Activated naive CD4-positive, alpha-beta T cell (primary cell): Measurements from ENCODE around the gene POLR2L.

Experiments
- DNase-seq, 4 experiments: peaks; one replicate each; lab custom pipeline; 2025; lab: John Stamatoyannopoulos, UW

The POLR2L gene

DNA sequence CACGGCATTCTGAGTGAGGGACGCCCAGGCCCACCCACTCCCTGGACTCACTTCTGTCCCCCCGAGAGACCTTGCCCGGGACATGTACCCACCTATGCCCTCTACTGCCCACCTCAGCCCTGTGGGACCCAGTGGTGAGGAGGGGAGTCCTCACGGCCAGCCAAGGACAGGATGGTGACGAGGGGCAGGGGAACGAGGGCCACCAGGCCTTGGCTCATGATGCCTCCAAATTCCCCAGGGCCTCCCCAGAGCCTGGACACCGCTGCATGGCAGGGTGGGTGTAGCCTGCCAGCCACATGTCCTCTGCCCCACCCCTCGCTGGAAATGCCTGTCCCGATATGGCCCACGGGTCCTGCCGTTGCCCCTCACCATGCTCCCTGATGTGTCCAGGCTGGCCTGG is 26.5 kb upstream of the POLR2L start:
- DNase-seq = no peak

DNA sequence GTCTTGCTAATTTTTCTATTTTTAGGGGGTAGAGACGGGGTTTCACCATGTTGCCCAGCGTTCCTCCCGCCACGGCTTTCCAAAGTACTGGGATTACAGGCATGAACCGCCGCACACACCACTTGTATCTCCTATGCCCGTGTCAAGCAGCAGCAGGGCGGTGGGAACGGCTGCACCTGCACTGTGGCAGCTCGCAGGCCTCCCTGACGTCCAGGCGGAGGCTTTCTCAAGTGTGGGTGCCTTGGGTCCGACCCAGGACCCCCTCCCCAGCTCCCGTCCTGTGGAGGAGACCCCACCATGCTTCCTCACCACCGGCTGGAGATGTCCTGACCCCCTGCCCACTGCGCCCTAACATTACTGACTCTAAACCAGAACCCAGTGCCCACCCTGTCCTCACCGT is 26.1 kb upstream of the POLR2L start:
- no peak for DNase-seq

DNA sequence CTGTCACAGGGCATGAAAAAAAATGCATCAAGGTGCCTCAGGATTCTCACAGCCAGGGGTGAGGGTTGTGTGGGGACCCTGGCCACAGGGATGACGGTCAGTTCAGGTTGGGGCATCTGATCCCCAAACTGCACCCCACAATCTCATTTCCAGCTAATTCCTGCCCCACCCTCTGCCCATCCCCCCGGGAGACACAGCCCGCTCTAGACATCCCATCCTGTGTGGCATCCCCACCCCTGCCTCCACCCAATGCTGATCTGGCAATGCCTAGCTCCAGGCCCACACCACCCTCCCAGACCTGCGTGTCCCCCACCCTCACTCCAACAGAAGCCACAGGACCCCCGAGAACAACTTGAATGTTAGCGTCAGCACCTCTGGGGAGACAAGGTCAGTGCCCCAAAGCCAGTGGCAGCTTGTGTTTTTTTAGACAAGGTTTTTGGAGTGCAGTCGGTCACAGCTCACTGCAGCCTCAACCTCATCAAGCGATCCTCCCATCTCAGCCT is 25.6 kb upstream of the POLR2L start:
- DNase-seq = no peak

DNA sequence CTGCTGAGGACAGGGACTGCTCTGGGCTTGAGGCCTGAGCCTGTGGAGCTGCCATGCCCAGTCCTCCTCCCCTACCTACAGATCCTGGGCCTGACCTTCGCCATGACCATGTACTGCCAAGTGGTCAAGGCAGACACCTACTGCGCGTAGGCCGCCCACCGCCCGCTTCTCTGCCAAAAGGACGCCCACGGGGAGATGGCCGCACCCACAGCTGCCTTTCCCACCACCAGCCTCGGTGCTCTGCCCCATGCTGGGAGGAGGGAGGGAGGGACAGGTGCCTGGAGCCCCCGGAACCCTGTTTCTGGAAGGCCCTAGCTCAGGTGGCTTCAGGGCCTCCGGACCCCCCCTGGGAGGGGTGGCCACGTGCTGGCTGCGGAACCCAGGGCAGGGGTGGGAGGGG is 24.2 kb upstream of the POLR2L start:
- no peak for DNase-seq

DNA sequence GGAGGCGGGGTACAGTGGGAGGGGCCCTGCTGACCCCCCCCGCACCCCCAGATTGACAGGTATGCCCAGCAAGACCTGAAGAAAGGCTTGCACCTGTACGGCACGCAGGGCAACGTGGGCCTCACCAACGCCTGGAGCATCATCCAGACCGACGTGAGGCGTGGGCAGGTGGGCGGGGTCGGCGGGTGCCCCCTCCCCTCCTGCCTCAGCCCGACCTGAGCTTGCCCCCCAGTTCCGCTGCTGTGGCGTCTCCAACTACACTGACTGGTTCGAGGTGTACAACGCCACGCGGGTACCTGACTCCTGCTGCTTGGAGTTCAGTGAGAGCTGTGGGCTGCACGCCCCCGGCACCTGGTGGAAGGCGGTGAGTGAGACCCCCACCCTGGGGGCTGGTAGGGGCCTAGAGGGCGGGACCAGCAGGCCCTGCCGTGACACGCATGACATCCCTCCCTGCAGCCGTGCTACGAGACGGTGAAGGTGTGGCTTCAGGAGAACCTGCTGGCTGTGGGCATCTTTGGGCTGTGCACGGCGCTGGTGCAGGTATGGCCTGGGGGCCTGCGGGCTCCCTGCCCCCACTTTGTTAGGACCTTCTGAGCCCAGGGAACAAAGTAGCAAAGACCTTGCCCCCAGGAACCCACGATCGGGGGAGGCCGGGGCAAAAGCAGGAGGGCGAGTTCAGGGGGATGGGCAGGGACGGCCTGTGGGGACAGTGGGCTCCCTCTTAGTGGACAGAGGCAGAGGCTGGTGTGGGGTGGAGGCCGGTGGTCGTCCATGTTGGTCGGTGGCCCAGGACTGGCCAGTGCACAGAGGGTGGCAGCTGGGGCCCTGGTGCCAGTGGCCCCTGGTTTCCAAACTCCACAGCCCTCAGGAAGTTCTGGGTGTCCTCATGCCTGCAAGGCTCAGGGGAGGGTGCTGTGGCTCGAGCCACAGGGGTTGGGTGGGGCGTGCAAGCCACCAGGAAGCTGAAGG is 23.4 kb upstream of the POLR2L start:
- DNase-seq = no peak

DNA sequence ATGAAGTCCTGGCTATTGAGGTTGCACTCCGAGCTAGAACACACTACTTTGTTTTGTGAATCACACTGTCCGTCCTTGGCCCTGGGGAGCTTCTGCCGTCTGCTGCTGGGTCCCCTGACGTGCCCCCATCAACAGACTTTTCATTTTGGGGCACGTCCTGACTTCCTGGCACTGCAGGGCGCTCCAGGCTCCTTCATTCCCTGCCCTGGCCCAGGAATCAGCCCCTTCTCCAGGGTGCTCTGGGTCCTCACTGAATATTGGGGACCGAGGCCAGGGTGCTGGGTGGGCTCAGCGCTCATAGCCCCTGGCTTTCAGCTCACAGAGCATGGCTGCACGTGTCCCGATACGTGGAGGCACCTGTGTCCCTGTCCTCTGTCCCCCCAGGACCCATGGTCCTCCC is 22.6 kb upstream of the POLR2L start:
- DNase-seq = no peak

DNA sequence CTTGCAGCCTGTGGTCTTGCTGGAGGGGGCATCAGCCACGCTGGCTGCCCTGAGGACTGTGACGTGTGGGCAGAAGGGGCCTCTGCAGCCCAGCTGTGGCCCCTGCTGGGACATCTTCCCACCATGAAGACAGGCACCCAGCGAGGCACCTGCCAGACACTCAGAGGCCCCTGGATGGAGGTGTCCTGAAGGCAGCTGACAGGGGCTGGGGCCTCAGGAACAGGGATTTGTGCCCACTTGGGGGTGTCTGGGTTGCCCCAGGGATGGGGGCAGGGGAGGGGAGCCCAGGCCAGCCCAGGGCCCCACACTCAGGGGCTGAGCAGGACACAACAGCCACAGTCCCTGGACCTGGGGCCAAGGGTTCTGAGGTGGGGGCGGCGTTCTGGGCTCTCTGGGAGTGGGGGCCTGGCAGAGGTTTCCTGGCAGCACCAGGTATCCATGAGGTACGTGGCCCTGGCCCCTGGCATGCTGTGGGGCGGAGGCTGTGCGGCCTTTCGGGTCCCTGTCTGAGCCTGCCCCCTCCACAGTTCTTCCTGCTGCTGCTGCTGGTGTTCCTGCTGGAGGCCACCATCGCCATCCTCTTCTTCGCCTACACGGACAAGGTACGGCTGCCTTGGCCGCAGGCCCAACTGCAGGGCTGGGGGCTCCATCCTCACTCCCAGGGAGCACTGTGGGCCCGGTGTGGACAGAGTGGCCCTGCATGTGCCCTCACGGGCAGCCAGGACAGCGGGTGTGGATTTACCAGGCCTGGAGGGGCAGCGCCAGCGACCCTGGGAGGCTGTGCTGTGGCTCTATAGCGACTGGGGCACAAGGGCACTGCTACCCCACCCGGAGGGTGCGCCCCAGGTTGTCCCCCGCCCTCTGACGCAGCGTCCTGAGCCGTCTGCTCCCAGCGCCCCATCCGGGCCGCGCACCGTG is 21.8 kb upstream of the POLR2L start:
- DNase-seq = no peak

DNA sequence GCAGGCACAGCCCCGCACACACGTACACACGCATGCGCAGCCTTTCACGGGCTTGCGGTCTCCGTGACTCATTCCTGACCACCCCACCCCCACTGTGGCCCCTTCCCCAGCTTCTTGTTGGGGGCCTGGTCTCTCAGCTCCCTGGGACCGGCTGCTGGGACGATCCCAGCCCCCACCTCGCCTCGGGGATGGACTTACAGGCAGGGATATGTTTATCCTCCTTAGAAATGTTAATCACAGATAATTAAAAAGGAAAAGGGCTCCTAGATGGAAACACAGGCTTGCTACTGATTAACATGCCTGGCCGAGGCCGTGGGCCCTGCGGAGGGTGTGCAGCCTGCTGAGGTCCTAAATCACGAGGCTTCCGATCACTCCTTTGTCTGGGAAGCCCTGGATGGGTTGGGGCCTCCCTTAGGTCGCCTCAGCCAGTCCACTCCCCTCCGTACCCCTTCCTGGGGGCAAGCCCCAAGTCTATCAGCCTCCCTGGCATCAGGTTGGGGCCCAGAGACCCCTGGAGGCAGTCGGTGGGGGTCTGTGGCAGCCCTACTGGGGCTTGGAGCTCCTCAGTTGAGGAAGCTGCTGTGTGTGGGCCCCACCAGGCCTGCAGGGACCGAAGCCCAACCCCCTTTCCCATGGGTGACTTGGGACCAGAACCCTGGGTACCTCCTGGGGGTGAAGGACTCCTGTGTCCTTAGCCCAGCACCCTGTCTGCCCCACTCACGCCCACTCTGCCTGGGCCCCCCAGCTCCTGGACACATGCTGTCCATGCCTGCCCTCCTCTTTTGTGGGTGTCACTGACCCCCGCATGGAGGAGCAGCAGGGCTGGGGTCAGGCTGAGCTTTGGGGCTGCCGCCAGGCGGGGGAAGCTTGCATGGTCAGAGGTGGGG is 20.9 kb upstream of the POLR2L start:
- no peak for DNase-seq

DNA sequence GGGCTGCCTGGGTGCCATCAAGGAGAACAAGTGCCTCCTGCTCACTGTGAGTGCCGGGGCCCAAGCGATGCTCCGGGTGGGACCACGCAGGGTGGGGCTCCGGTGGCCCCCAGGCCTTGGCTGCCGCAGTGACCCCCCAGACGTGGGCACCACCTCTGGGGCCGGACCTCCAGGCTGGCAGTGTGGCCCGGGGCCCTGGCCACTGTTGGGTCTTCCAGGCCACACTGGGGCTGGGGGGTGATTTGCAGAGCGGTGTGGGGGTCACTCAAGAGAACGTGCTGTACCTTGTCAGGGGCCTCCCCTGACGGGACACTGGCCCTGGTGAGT is 20.3 kb upstream of the POLR2L start:
- DNase-seq = no peak

DNA sequence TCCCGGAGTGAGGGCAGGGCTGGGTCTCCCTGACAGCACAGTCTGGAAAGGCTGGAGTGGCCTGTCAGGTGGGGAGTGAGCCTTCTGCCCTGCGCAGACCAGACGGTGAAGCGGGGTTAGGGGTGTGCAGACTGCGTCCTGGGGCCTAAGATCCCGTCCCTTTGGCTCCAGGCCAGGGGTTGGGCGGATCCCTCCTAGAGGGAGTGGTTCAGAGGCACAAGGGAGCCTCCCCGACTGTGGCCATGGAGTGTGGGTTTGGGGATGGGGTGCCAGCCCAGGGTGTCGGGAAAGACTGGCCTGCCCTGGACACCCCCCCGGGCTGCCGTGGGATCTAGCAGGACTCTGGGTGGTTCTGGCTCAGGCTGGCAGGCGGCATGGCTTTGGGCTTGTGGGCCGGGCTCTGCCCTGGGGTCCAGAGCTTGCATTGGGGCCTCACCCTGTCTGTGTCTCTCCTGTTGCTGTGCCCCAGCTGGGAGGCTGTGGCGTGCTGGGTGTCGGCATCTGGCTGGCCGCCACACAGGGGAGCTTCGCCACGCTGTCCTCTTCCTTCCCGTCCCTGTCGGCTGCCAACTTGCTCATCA is 19.8 kb upstream of the POLR2L start:
- no peak for DNase-seq

DNA sequence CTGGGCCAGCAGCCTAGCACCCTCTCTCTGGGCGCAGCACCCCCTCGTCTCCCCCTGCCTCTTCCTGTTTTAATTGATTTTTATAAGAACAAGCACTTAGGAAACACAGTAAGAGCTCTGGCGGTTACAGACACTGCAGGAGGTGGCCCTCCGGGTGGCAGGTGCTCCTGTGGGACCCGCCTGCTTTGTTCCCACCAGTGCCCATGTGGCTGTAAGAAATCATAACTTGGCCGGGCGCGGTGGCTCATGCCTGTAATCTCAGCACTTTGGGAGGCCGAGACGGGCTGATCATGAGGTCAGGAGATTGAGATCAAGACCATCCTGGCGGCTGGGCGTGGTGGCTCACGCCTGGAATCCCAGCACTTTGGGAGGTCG is 18.8 kb upstream of the POLR2L start:
- no peak for DNase-seq

DNA sequence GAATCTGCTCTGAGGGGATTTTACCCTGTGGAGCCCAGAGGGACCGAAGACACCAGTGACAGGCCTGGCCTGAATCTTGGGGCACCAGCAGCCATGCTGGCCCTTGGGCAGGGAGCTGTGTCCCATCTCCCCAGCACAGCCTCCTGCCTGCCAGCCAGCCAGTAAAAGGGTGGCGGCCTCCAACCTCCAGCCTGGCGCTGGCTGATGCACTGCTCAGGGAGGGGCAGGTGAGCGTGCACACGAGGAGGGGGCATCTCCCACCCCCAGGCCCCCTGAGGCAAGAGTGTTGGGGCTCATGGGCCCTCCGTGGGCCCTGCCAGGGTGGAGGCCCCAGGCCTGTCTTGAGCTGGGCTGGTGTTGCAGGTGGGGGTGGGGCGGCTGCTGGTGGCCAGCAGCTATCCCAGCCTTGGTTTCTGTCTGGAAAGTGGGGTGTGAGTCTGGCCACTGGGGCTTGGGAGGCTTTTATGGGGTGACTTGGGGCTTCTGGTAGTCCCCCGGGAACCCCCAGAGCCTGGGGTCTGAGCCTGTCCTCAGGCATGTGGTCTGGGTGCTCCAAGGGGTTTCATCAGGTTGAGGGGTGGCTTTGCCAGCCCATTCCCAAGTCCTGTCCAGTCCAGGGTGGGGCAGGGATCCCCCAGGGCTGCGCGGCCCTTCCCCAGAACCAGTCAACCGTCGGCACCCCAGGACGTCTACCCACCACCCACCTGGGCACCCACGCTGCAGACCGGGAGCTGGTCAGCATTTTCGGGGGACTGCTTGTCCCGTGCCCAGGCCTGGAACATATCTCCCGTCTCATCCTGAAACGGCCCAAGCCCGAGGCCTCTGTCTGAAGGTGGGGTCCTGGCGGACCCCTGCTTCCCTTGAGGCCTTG is 18.1 kb upstream of the POLR2L start:
- no peak for DNase-seq

DNA sequence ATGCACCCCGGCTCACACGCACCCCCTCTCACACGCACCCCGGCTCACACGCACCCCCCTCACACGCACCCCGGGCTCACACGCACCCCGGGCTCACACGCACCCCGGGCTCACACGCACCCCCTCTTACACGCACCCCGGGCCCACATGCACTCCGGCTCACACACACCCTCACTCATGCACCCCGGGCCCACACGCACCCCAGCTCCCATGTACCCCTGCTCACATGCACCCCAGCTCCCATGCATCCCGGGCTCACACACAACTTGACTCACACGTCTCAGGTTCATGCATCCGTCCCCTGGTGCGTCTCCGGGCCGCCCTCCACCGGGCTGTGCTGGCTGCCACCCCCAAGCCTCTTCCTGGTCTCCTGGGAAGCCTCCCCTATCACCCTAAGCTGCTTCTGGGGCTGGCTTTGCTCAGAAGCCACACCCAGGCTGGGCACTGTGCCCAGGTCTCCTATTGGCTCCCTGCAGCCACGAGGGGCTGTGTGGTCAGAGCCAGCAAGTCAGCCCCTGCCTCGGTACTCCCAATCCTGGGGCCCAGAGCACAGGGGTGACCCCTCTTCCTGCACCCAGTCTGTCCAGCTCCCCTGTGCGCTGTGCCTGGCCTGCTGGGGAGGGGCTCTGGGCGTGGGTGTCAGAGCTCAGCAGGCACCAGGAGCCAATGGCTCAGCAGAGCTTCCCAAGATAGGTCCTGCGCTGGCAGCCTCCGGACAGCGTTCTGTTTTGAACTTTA is 17.2 kb upstream of the POLR2L start:
- DNase-seq = no peak

DNA sequence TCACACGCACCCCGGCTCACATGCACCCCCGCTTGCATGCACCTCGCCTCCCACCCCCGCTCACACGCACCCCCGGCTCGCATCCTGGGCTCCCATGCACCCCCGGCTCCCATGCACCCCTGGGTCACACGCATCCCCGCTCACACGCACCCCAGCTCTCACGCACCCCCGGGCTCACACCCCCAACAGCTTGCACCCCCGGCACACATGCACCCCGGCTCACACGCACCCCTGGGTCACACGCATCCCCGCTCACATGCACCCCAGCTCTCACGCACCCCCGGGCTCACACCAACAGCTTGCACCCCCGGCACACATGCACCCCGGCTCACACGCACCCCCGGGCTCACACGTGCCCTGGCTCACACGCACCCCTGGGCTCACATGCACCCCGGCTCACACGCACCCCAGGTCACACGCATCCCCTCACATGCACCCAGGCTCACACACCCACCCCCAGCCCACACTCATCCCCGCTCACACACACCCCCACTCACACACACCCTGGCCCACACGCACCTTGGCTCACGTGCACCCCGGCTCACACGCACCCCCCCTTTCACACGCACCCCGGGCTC is 16.5 kb upstream of the POLR2L start:
- DNase-seq = no peak

DNA sequence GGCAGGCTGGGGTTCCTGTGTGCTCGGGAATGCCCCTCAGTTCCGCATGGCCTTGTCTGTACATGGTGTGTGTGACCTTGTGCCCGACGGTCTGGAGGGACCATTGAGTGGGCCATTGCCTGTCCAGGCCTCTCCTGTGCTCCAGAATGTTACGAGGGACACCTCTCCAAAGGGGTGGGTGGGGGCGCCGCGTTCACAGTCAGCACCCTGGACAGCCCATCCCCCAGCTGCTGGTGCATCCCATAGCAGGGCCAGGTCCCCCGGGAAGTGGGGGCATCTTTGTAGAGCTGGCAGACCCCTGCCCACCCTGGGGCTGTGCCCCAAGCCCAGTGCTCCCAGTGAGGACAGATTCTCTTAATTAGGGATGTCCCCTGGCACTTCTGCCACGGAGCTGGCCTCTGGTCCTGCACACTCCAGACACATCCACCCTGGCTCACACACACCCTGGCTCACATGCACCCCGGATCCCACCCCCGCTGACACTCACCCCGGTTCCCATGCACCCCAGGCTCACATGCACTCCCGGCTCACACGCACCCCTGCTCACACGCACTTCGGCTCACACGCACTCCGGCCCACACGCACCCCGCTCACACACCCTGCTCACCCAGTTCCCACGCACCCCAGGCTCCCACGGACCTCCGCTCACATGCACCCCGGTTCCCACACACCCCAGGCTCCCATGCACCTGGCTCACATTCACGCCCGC is 15.9 kb upstream of the POLR2L start:
- no peak for DNase-seq

DNA sequence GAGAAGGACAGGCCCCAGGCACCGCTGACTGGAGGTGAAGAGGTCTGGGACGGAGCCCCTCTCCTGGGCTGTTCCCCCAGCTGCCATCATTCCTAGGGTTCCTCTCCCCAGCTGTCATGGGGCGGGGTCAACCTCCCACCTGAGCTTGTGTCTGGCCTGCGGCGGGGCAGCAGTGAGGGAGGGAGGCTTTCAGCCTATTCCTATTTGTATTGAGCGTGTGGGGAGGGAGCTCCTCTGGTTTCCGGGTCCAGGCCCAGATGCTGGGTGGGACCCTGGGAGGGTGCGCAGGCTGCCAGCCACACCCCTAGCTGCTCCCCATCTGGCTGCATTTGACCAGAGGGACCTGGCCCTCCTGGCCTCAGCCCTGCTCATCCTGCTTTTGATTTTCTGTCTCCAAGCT is 14.1 kb upstream of the POLR2L start:
- no peak for DNase-seq

DNA sequence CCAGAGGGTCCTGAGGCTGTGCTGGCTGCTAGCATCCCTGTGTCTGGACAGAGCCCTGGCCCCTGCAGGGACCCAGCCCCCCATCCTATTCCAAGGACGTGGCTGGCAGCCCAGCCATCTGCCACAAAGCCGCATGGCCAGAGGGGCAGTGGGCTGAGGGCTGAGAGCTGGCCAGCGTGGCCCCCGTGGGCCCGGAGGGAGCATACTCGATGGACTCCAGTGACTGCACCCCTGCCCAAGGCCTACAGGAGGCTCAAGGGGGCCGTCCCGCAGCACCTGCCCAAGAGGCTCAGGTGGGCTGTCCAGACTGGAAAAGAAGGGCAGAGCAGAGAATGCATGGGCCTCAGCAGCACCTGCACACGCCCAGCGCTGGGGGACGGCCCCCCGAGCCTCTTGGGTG is 13.5 kb upstream of the POLR2L start:
- no peak for DNase-seq

DNA sequence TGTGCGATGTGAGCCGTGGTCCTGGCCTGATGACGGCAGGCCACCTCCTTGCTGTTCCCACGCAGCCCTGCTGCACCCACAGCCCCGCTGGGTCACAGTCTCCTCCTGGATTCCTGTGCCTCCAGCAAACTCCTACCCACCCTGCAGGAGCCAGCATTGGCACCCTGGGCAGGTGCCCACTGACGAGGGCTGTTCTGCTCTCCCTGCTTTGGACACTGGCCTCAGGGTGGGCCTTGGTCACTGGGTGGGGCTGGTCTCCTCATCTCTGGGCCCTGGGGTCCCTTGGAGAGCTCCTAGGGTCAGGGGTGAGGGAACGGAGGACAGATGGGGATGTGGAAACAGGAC is 13.0 kb upstream of the POLR2L start:
- no peak for DNase-seq
